Measurements from ENCODE around the gene CRLF3.
"Not testable (repeated sequence)": the region's sequence is repeated elsewhere in the genome, so short reads cannot be mapped to it uniquely, and the experiment has no call there.

Gene CRLF3

GRCh38 chr17:30782206-30782605, 42.3 kb downstream of the CRLF3 start:
- no peak for DNase-seq
- Histone ChIP-seq H3K4ac (ENCODE audit: low read depth, low read length) (no peak overlapping the region), H4K5ac (ENCODE audit: low read length) (no peak overlapping the region), H3K79me1 (ENCODE audit: low read length) (no peaks in the 10 kb centered on the region), H3K9ac (ENCODE audit: low read length) (no peak overlapping the region), H3K4me1 (ENCODE audit: control insufficient read depth, low read depth, low read length) (no peaks in the 10 kb centered on the region), H2BK5ac (ENCODE audit: low read length) (no peak overlapping the region), H3K27me3 (ENCODE audit: insufficient read depth, low read length, poor library complexity) (no peaks in the 10 kb centered on the region), H2BK120ac (ENCODE audit: low read depth, low read length) (no peak overlapping the region), H3K4me2 (ENCODE audit: low read length) (no peak overlapping the region), H3K79me2 (ENCODE audit: control insufficient read depth, insufficient read depth, low read length) (no peaks in the 10 kb centered on the region), H3K23ac (ENCODE audit: low read length) (no peak overlapping the region), H2AK5ac (ENCODE audit: low read length) (no peak overlapping the region), H4K8ac (ENCODE audit: low read depth, low read length) (no peak overlapping the region), H3K36me3 (ENCODE audit: control insufficient read depth, insufficient read depth, low read length) (peaks cover 2% of the 10 kb centered on the region), H3K56ac (ENCODE audit: low read length) (no peak overlapping the region), H3K18ac (ENCODE audit: low read length) (no peak overlapping the region), H2BK15ac (replicated peaks; ENCODE audit: low read depth) (no peak overlapping the region), H3K27ac (ENCODE audit: low read depth, low read length) (no peak overlapping the region), H3K4me3 (ENCODE audit: low read length) (no peak overlapping the region)
- WGBS (ENCODE audit: extremely low coverage, insufficient coverage, low lambda C conversion rate) = no CpG with 5 or more reads among the region's 2 CpGs

DNA sequence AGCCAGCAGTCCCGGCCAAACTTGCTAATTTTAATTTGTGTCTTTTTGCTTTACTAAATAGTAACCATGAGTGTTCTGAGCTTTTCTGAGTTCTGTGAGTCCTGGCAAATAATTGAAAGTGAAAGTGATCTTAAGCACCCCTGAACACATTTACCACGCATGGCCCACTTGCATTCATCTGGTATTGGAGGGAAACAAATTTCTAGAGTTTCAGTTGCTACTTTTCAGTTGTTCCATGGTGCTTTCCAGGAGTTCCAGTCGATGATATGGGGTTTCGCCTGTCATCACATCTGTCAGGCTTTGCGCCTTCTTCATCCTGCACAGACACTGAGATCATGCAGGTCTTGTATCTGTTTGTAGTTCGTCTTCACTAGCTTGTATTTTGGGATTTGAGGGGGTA, 44.1 kb downstream of the CRLF3 start:
- H3K79me2 ChIP-seq (ENCODE audit: control insufficient read depth, insufficient read depth, low read length) = no peaks in the 10 kb centered on the region
- H3K27me3 ChIP-seq (ENCODE audit: insufficient read depth, low read length, poor library complexity) = no peaks in the 10 kb centered on the region
- H3K4me1 ChIP-seq (ENCODE audit: control insufficient read depth, low read depth, low read length) = no peaks in the 10 kb centered on the region
- no peak overlapping the region for H3K27ac ChIP-seq (ENCODE audit: low read depth, low read length)
- no peaks in the 10 kb centered on the region for H3K79me1 ChIP-seq (ENCODE audit: low read length)
- H4K5ac ChIP-seq (ENCODE audit: low read length) = no peak overlapping the region
- H3K4me2 ChIP-seq (ENCODE audit: low read length) = no peak overlapping the region
- H3K9ac ChIP-seq (ENCODE audit: low read length) = no peak overlapping the region
- no peak overlapping the region for H3K56ac ChIP-seq (ENCODE audit: low read length)
- H3K36me3 ChIP-seq (ENCODE audit: control insufficient read depth, insufficient read depth, low read length) = peaks cover under 1% of the 10 kb centered on the region
- no peak overlapping the region for H3K23ac ChIP-seq (ENCODE audit: low read length)
- H4K8ac ChIP-seq (ENCODE audit: low read depth, low read length) = no peak overlapping the region
- no peak overlapping the region for H3K4ac ChIP-seq (ENCODE audit: low read depth, low read length)
- H3K4me3 ChIP-seq (ENCODE audit: low read length) = no peak overlapping the region
- H2BK120ac ChIP-seq (ENCODE audit: low read depth, low read length) = no peak overlapping the region
- H2BK15ac ChIP-seq (replicated peaks; ENCODE audit: low read depth) = no peak overlapping the region
- no peak for DNase-seq
- H3K18ac ChIP-seq (ENCODE audit: low read length) = no peak overlapping the region
- no CpG with 5 or more reads among the region's 6 CpGs for WGBS (ENCODE audit: extremely low coverage, insufficient coverage, low lambda C conversion rate)
- H2BK5ac ChIP-seq (ENCODE audit: low read length) = no peak overlapping the region
- H2AK5ac ChIP-seq (ENCODE audit: low read length) = no peak overlapping the region

- not testable (repeated sequence) for H2AK5ac ChIP-seq (ENCODE audit: low read length); H3K4me1 ChIP-seq (ENCODE audit: control insufficient read depth, low read depth, low read length); H2BK15ac ChIP-seq (replicated peaks; ENCODE audit: low read depth); H3K79me2 ChIP-seq (ENCODE audit: control insufficient read depth, insufficient read depth, low read length); H2BK5ac ChIP-seq (ENCODE audit: low read length); H3K18ac ChIP-seq (ENCODE audit: low read length); H3K4me3 ChIP-seq (ENCODE audit: low read length); H3K4me2 ChIP-seq (ENCODE audit: low read length); H4K8ac ChIP-seq (ENCODE audit: low read depth, low read length); H3K79me1 ChIP-seq (ENCODE audit: low read length); H3K27me3 ChIP-seq (ENCODE audit: insufficient read depth, low read length, poor library complexity); H2BK120ac ChIP-seq (ENCODE audit: low read depth, low read length); H3K36me3 ChIP-seq (ENCODE audit: control insufficient read depth, insufficient read depth, low read length); H3K4ac ChIP-seq (ENCODE audit: low read depth, low read length); H3K23ac ChIP-seq (ENCODE audit: low read length); DNase-seq; H3K56ac ChIP-seq (ENCODE audit: low read length); H3K27ac ChIP-seq (ENCODE audit: low read depth, low read length); H3K9ac ChIP-seq (ENCODE audit: low read length); H4K5ac ChIP-seq (ENCODE audit: low read length)
- WGBS (ENCODE audit: extremely low coverage, insufficient coverage, low lambda C conversion rate) = no CpG with 5 or more reads among the region's 3 CpGs
Measured at GRCh38 chr17:30768771-30769170, 55.7 kb downstream of the CRLF3 start.

- not testable (repeated sequence) for DNase-seq; H2BK15ac ChIP-seq (replicated peaks; ENCODE audit: low read depth); H3K79me1 ChIP-seq (ENCODE audit: low read length); H3K27me3 ChIP-seq (ENCODE audit: insufficient read depth, low read length, poor library complexity); H2BK120ac ChIP-seq (ENCODE audit: low read depth, low read length); H3K4me2 ChIP-seq (ENCODE audit: low read length); H3K18ac ChIP-seq (ENCODE audit: low read length); H4K8ac ChIP-seq (ENCODE audit: low read depth, low read length); H3K4ac ChIP-seq (ENCODE audit: low read depth, low read length); H3K9ac ChIP-seq (ENCODE audit: low read length); H3K4me3 ChIP-seq (ENCODE audit: low read length); H2BK5ac ChIP-seq (ENCODE audit: low read length); H3K4me1 ChIP-seq (ENCODE audit: control insufficient read depth, low read depth, low read length); H3K56ac ChIP-seq (ENCODE audit: low read length); H4K5ac ChIP-seq (ENCODE audit: low read length); H3K79me2 ChIP-seq (ENCODE audit: control insufficient read depth, insufficient read depth, low read length); H3K23ac ChIP-seq (ENCODE audit: low read length); H3K27ac ChIP-seq (ENCODE audit: low read depth, low read length); H3K36me3 ChIP-seq (ENCODE audit: control insufficient read depth, insufficient read depth, low read length); H2AK5ac ChIP-seq (ENCODE audit: low read length)
- WGBS (ENCODE audit: extremely low coverage, insufficient coverage, low lambda C conversion rate) = no CpG with 5 or more reads among the region's 14 CpGs
Measured at GRCh38 chr17:30767641-30768404, 56.7 kb downstream of the CRLF3 start.

- Histone ChIP-seq H2BK120ac (ENCODE audit: low read depth, low read length) (no peak overlapping the region), H3K4me2 (ENCODE audit: low read length) (no peak overlapping the region), H3K4me1 (ENCODE audit: control insufficient read depth, low read depth, low read length) (no peaks in the 10 kb centered on the region), H3K23ac (ENCODE audit: low read length) (no peak overlapping the region), H3K36me3 (ENCODE audit: control insufficient read depth, insufficient read depth, low read length) (no peaks in the 10 kb centered on the region), H3K27me3 (ENCODE audit: insufficient read depth, low read length, poor library complexity) (no peaks in the 10 kb centered on the region), H4K5ac (ENCODE audit: low read length) (no peak overlapping the region), H4K8ac (ENCODE audit: low read depth, low read length) (no peak overlapping the region), H3K4ac (ENCODE audit: low read depth, low read length) (no peak overlapping the region), H3K27ac (ENCODE audit: low read depth, low read length) (no peak overlapping the region), H3K4me3 (ENCODE audit: low read length) (no peak overlapping the region), H3K79me1 (ENCODE audit: low read length) (peaks cover 2% of the 10 kb centered on the region), H2AK5ac (ENCODE audit: low read length) (no peak overlapping the region), H2BK15ac (replicated peaks; ENCODE audit: low read depth) (no peak overlapping the region), H2BK5ac (ENCODE audit: low read length) (no peak overlapping the region), H3K9ac (ENCODE audit: low read length) (no peak overlapping the region), H3K56ac (ENCODE audit: low read length) (no peak overlapping the region), H3K18ac (ENCODE audit: low read length) (no peak overlapping the region), H3K79me2 (ENCODE audit: control insufficient read depth, insufficient read depth, low read length) (peaks cover 2% of the 10 kb centered on the region)
- DNase-seq = no peak
Measured at GRCh38 chr17:30761060-30761459, 63.4 kb downstream of the CRLF3 start.

DNA sequence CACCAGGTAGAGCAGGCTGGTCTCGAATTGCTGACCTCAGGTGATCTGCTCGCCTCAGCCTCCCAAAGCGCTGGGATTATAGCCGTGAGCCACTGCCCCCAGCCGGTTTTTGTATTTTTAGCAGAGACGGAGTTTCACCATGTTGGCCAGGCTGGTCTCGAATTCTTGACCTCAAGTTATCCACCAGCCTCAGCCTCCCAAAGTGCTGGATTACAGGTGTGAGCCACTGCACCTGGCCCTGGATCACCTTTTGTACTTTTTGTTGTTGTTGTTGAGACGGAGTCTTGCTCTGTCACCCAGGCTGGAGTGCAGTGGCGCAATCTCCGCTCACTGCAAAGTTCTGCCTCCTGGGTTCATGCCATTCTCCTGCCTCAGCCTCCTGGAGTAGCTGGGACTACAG, 71.2 kb downstream of the CRLF3 start:
- no CpG with 5 or more reads among the region's 10 CpGs for WGBS (ENCODE audit: extremely low coverage, insufficient coverage, low lambda C conversion rate)

More for the DNA sequence above, 71.2 kb downstream of the CRLF3 start:
- not testable (repeated sequence) for H4K8ac ChIP-seq (ENCODE audit: low read depth, low read length); DNase-seq; H3K79me2 ChIP-seq (ENCODE audit: control insufficient read depth, insufficient read depth, low read length); H3K79me1 ChIP-seq (ENCODE audit: low read length); H2BK5ac ChIP-seq (ENCODE audit: low read length); H2BK15ac ChIP-seq (replicated peaks; ENCODE audit: low read depth); H3K4ac ChIP-seq (ENCODE audit: low read depth, low read length); H4K5ac ChIP-seq (ENCODE audit: low read length); H3K4me2 ChIP-seq (ENCODE audit: low read length); H2AK5ac ChIP-seq (ENCODE audit: low read length); H2BK120ac ChIP-seq (ENCODE audit: low read depth, low read length); H3K27ac ChIP-seq (ENCODE audit: low read depth, low read length); H3K23ac ChIP-seq (ENCODE audit: low read length); H3K56ac ChIP-seq (ENCODE audit: low read length); H3K4me3 ChIP-seq (ENCODE audit: low read length); H3K27me3 ChIP-seq (ENCODE audit: insufficient read depth, low read length, poor library complexity); H3K9ac ChIP-seq (ENCODE audit: low read length); H3K4me1 ChIP-seq (ENCODE audit: control insufficient read depth, low read depth, low read length); H3K18ac ChIP-seq (ENCODE audit: low read length); H3K36me3 ChIP-seq (ENCODE audit: control insufficient read depth, insufficient read depth, low read length)
